NCI-H526 treated with DMSO at 0.1 percent for 48 hours (cell line): ENCODE measurements around the gene KCNAB1.

ENCODE experiments used
- DNase-seq: peaks from one replicate; lab custom pipeline; 2025; lab: John Stamatoyannopoulos, UW

KCNAB1 gene

DNA sequence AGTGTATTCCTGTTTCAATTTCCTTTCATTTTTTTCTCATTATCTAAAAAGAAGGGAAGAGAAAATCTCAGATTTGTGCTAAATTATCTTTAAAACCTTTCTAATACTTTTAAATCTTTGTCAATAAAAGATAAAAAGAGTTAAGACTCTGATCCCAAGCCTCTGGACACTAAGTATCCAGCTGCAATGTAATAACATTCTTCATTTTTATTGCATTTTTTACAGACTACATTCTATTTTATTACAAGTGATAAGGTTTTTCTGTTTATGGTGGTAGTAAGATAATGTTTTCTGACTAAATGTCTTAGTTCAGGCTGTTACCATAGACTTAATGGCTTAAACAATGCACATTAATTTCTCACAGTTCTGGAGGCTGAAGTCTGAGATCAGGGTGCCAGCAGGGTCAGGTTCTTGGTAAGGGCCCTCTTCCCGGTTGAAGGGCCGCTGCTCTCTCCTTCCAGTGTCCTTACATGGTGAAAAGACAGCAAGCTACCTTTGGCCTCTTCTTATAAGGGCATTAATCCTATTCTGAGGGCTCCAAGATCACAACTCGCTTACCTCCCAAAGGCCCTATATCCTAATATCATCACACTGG, 19.7 kb downstream of the KCNAB1 start:
- DNase-seq: no peak

DNA sequence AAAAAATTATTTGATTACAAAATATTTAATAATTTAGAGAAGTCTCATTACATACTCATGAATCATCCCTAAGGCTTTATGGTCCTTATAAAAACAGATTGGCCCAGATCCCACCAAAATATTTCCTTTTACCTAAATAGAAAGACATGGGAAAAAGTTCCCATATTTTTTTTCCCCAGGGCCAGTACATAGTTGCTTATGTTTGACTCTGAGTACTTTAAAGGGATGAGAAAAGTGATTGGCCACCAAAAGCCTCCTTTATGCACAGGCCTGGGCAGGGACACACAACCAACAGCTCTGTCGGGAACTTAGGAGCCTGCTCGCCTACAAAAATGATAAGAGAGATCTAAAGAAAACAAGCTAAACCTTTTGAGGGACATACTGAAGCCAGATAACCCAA, 22.3 kb downstream of the KCNAB1 start:
- no peak for DNase-seq

DNA sequence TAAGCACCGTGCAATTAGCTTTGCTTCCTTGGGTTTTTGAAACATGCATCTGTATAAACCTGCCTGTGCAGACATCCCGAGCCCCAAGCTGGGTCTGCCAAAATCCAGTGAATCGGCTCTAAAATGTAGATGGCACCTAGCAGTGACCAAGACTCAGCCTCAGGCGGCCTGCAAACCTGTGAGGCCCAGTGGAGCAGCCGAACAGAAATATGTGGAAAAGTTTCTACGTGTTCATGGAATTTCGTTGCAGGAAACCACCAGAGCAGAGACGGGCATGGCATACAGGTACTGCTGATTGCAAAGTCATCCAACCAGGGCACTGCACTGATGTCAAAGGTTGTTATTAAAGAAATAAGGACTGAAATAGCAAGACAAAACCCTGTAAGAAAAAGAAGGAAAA, 22.8 kb downstream of the KCNAB1 start:
- no peak for DNase-seq

DNA sequence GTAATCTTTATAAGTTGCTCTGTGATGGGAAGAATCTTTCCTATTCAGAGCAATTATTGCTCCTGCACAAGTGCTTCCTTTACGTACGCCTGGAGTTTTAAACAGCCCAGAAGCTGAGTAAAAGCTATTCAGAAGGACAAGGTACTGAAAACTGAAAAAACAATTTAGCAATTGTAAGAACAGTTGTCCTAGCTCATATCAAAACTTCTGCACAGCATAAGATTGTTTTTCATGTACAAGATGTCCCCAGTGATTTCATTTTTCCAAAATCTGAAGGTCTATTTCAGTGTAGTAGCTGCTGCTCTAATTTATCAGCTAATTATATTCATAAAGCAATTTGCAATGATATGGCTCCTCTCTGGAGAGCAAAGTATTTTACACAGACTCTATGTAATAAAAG, 23.7 kb downstream of the KCNAB1 start:
- DNase-seq: no peak

DNA sequence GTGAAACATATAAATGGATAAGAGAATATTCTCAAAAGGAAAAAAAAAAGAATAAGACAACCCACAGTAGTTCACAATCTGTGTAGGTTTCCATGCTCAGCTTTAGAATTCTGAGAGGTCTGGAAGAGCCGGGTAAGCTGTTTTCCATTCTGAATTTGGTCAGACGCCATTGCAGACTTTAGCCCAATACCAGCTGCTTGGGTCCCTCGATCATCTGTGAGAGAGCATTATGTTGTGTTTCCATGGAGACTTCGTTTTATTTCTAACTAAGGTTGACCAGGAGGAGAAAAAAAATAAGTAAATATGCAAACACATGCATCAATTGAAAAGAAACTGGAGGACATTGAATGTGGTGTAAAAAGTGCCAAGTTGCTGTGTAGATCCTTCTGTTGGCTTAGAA, 25.5 kb downstream of the KCNAB1 start:
- no peak for DNase-seq

DNA sequence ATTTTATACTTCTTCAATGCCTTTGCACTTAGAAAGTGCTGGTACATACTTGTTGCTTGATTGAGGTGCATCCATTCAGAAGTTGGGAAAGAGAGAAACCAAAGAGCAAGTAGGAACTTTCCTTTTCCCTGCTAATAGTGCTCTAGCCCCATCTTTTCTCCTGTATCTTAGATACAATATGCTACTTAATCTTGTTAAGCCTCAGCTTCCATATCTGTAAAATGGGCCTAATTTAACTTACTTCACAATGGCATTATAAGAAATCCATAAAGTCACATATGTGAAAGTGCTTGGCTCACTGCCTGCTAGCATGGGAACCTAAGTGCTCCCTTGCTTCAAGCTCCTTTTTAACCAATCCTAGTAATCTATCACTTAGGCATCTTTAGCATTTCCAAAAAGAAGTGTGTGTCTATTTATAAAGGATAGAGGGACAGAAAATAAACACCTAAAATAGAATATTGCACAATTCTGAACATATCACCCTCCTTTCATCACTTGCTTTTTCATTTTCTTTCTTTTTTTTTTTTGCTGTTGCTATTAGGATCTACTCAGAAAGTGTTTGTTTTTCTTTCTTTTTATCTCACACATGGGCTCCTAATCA, 28.1 kb downstream of the KCNAB1 start:
- DNase-seq: no peak

DNA sequence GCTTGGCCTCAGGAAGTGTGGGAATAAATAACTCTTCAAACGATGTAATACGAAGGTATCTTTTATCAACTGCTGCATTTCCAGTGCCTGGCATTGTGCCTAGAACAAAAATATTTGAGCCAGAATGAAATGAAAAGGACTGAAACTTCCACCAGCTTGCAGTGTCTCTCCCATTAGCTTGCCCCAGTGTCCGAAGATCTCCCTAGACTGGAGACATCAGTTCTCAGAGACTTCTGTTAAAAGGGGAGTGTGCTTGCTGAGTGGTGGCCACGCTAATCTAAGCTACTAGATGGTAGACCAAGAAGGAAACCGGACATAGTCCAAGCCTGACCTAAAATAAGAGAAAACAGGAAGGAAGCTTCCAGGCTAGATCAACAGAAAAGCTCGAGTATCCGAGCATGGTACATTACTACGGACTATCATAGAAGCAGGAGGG, 28.6 kb downstream of the KCNAB1 start:
- no peak for DNase-seq

DNA sequence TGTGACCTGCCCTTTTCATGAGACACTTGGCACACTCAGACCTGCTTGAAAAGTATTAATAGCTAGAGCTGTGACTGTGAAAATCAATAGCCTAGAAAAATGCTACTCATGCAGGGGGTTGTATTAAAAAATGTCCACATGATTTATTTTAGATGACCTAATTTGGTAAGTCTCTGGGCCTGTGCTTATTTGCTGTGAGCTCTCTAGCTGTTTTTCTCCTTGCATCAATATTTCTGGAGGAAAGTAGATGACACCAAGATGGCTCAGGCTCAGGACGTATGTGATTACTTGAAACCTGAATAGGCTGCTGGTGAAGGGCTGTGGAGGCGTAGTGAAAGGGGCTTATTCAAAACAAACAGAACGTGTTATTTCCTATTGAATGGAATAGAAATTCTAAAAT, 29.5 kb downstream of the KCNAB1 start:
- no peak for DNase-seq

DNA sequence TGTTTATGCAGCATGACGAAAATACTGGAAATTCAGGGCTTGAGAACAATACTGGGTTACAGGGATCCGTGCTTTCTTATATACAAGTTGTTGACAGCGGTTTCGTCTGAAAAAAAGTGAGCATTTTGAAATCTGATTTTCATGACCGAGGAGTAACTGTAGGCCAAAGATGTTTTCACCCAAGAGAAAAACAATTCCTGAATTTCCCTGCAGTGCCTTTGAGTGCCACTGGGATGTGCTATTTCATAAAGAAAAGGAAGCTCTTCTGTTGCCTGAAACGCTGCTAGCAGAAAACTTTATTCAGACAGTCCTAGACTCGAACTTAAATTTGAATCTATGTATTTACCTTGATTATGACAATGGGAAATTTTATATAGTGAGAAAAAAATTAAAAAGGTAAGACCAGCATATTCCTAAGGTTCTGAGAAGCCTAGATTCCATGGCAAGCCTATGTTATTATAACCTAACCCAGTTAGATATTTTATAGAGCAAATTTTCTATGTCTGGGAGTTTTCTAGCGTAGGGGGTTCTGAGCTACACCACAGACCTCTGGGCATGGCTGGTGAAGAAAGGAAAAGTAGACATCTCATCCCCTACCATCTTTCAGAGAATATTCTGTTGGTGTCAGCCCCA, 30.2 kb downstream of the KCNAB1 start:
- peak; percentile 14 for DNase-seq

DNA sequence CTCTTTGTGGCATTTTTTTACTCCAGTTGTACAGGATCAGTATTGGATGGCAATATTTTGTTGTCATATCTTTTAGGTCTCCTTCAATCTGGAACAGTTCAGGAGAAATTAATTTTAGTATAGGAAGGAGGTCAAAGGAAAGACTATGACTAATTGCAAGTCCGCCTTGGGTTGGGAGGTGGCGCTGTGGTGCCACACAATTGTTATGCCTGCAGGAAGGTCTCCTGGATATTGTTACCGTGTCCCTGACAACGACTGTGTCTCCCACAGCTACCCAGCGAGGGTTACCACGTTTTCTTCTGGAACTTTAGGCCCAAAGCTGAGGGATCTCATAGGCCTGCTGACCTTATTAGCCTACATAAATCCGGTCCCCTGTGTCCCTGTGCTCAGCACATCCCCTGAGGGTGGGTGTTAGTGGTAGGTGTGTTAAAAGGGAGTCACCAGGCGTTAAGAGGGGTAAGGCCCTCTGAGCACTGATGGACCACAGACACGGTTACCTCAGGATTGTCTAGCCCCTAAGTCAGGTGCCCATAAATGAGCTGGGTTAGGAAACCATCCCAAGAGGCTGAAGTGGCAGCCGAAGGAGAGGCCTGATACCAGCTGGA, 31.5 kb downstream of the KCNAB1 start:
- peak; percentile 45 for DNase-seq

DNA sequence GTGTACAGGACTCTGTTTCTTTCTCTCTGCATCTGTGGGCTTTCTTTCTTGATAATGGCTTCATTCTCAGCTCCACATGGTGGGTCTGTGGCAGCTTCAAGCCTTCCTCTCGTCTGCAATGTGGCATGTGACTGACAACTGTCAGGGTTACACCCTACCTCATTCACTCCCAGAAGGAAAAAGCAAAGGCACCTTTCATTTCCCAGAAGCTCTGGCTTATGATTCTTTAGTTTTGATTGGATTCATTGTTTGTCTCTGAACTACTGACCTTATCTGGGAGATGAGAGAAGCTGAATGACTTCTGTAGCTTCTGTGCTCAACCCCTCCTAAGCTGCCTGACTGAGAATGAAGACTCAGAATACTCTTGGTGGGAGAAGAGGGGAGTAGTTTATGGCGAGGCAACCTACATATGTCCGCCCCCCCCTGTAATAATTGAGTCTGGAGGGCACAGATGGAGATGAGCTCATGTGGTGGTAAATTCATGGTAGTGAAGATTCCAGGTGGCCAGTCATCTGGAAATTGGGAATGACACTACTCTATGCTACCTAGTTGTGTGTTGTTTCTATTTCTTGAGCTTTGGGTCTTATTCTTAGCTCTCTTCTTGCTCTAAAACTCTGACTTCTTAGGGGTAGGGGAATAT, 38.4 kb downstream of the KCNAB1 start:
- DNase-seq: no peak

DNA sequence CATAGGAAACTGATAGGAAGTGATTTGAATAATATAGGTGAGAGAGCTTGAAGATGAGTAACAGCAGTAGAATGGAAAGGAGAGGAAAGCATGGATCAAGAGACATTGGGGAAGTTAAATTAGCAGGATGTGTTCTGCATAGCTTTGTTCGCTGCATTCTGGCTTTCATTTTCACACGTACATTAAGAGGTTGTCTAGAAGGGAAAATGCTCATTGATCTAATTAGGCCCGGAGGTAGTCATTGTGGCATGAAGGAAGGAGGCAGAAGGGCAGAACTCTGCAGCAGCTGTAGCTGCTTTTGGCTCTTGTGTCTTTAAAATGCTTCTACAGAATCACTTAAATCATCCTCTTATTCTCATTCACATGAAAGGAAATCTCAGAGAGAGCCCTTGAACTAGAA, 40.3 kb downstream of the KCNAB1 start:
- DNase-seq: no peak

DNA sequence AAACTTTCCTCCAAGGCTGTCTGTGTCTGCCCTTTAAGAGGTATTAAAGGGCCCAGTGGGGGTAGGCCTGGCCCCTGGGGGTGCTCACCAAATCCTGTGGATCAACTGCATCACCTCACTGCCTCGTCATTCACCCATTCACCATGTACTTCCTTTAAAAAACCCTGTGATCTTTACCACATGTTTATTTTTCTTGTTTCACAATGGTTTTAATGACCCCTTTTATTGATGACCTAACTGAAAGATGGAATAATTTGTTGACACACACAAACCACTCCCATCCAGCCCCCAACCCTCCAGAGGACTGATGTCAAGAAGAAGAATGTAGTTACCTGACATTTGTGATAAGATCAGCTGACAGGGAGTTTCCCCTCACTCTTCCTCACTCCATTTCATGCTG, 40.8 kb downstream of the KCNAB1 start:
- no peak for DNase-seq

DNA sequence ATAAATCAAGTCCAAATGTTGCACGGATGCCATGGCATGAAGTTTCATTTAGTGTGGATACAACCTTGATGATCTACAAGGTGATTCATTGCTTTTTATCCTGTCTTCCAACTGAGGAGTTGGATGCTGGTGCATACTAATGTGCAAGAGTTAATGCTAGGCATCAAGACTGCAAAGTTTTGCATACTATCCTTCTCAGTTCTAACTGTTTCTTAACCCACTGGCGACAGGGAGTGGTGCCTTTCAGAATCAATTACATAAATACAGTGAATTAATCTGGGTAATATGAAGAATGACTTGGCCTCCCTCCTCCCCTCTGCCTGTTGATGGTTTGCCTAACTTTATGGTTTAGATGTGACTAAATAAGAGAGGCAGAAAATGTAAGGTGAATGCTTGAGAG, 43.5 kb downstream of the KCNAB1 start:
- DNase-seq: no peak

DNA sequence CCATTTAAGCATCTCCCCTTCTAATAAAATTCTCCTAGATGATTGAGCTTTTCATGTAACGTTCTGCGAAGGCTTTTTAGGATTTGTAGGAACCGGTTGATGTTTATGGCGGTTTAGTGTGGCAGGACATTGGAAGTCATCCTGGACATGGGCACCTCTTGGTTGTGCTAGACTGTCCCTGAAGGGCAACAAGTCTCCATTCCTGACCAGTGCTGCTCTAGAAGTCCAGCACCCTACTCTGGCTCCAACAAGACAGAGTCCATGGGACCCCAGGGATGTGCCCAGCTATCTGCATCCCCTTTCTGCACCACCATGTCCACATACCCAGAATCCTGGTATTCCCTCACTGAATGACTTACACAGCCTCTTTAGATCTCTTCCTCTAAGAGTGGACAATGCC, 46.4 kb downstream of the KCNAB1 start:
- no peak for DNase-seq

DNA sequence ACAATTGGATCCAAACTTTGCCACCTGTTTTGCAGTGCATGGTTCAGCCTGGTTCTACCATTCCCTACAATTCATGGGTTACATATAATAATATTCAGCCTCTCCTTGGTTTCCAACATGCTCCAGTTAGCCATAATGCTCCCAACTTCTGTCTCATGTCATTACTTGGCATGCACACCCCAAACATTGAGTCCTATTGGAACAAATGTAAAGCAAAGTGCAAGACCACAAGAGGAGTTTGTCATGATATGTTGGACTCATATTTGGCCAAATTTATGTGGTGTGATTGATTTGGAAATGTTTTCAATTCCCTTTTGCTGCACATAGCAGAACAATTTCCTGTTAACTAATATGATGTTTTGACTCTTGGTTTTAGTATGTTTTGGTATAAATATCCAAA, 50.2 kb downstream of the KCNAB1 start:
- DNase-seq: no peak

DNA sequence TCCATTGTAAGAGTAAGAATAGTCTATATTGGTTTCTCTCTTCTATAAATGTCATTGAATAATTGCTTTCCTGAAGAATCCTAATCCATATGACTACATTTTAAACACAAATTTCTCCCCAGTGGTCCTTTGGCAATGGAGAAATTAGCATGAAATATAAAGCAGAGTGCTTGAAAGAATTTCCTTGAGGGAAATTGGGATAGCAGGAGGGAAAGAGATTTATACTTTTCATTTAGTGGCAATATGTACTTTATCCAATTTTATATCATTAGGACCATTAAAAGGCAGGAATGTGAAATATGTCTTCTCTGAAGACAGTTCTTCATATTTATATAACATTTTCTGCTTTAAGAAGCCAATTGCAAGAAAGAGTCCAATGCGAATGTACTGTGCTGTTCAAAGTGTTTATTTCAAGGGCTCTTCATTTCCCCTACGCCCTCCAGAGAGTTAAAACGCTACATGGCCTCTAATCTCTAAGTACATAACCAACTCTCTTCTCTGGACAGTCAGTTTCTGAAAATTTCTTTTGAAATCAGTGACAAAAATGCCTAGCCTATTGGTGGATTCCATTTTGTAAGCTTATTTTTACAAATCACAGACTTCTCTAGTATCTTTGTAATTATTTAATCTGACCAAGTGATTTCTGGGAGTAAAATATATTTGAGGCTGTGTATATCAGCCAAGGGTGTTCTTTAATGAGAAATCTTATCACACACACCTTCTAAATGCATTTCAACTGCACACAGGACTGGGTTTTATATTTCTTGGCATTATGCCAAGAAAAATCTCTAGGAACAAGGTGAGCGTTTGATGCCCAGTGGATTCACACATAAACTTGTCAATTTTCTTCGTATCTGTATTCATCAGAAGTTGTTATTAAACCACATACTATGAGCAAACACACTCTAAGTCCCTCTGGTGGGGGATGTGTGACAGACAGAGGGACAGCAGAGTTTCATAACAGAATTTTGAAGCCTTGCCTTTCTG, 51.2 kb downstream of the KCNAB1 start:
- DNase-seq: no peak

DNA sequence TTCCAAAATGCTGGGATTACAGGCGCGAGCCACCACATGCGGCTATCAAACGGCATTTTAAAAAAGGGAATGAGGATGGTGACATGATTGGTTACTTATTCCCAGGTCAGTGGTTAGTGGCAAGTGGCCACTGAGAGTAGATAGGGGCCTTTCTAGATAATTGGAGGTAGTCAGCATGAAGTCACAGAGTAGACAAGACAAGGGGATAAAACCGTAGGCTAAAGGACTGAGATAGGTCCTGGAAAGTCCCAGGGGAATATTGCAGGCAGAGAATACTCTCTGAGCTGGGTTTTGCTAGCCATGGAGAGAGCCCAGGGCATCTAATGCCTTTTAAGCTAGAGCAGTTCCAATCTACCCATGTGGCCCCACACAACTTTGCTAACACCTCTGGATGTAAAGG, 52.2 kb downstream of the KCNAB1 start:
- DNase-seq: no peak

DNA sequence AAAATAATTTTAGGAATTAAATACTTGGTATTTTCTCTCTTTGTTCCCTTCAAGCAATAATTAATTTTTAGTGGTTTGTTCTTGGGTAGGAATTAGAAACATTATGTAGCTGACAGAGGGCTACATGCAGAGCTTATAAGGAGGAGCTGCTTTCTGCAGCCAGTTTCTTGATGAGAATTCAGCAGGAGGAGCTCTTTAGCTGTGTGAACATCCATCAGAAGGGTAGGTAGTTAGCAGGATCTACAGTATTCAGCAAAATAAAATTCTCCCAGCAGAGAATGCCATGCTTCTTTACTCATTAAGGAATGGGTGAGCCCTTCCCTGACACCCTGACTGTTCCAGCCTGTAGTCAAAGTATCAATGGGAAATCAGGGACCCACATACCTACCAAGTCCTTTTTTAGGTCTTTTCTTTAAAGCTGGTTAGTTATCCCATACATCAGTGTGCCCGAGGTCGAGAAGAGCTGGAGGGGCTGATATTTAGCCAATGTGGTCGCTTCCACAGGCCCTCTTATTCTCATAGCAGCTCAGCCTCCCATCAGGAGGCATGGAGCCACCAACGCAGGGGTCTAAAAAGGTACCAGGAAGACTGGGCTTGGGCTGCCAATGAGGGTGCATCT, 54.0 kb downstream of the KCNAB1 start:
- DNase-seq: no peak

DNA sequence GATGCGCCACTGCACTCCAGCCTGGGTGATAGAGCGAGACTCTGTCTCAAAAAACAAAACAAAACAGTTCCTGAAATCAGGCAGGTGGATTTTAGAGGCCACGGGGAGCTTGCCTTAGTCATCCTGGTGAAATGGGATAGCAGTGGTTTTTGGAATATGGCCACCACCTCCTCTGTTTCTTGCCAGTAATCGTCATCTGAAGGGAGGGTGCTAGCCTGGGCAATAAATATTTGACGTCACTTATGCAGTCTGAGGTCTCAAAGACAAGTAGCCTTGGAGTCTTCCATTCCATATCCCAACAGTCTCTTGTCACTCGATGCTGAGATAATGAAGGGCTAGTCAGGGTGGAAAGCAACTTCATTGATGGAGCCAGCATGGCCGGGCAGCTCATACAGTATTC, 55.2 kb downstream of the KCNAB1 start:
- no peak for DNase-seq

DNA sequence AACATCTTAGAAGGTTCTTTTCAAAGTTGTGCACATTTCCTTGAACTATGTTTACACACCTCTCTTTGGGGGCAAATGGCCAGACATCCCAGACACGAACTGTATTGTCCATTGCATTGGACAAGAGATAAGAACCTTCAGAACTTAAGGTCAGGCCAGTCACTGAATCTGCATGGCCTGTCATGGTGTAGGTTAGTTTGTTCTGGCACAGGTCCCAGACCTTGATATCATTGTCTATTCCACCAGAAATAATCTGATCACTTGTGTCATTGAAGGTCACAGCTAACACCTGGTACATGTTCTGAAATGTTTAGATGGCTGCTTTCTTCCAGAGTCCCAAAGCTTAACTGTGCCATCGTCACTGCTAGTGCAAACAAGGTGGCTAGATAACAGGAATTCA, 55.7 kb downstream of the KCNAB1 start:
- DNase-seq: no peak
